ENCODE data around the gene EIPR1. TPM values are rescaled to one million over a fixed set of nuclear protein-coding genes. Genes with fewer than 3 reads are reported as not detected.
"Not testable (repeated sequence)": the region's sequence is repeated elsewhere in the genome, so short reads cannot be mapped to it uniquely, and the experiment has no call there.

The EIPR1 gene
- total RNA-seq, 1 donor from 2014 or later = 27.8 TPM

GRCh38 chr2:3181416-3182010 is 196.1 kb downstream of the EIPR1 start:
- H3K4me2 ChIP-seq (ENCODE audit: low read length) = no peak overlapping the region
- H3K36me3 ChIP-seq (ENCODE audit: insufficient read depth, low read length) = no peaks in the 10 kb centered on the region
- Mint-ChIP-seq H3K27ac (ENCODE audit: unreplicated experiment) (no peak overlapping the region), H3K4me3 (ENCODE audit: unreplicated experiment) (no peak overlapping the region), H3K9me3 (ENCODE audit: unreplicated experiment) (peaks cover 4% of the 10 kb centered on the region), H3K4me1 (ENCODE audit: low read depth, unreplicated experiment) (no peaks in the 10 kb centered on the region), H3K36me3 (ENCODE audit: low read depth, unreplicated experiment) (peaks cover 10% of the 10 kb centered on the region), H3K27me3 (ENCODE audit: low read depth, unreplicated experiment) (no peaks in the 10 kb centered on the region)
- no peak overlapping the region for H3K9ac ChIP-seq (ENCODE audit: low read length)
- FAIRE-seq = no peak
- no peaks in the 10 kb centered on the region for H3K4me1 ChIP-seq (ENCODE audit: insufficient read depth, low read length)
- DNase-seq (ENCODE audit: low read depth) = no peak
- H3K4me3 ChIP-seq (ENCODE audit: insufficient read depth, low read depth, low read length) = no peak overlapping the region
- H3K27me3 ChIP-seq (ENCODE audit: insufficient read depth, low read length) = no peaks in the 10 kb centered on the region
- no peak overlapping the region for H3K27ac ChIP-seq (ENCODE audit: low read depth, low read length)
- TF ChIP-seq EZH2 (IDR thresholded peaks at IDR 0.05; ENCODE audit: insufficient read depth, low read length) (no peak), CTCF (IDR thresholded peaks at IDR 0.05; ENCODE audit: insufficient read depth, low read depth, low read length) (no peak)
- H2AFZ ChIP-seq (ENCODE audit: low read depth, low read length) = no peak overlapping the region
- H3K79me2 ChIP-seq (ENCODE audit: insufficient read depth, low read length) = no peaks in the 10 kb centered on the region
- no peaks in the 10 kb centered on the region for H4K20me1 ChIP-seq (ENCODE audit: insufficient read depth, low read length)
- peaks cover 6% of the 10 kb centered on the region for H3K9me3 ChIP-seq (ENCODE audit: insufficient read depth, low read depth, low read length)

GRCh38 chr2:3180909-3181221 is 196.8 kb downstream of the EIPR1 start:
- DNase-seq (ENCODE audit: low read depth); H3K4me2 ChIP-seq (ENCODE audit: low read length); H3K27me3 Mint-ChIP-seq (ENCODE audit: low read depth, unreplicated experiment); H4K20me1 ChIP-seq (ENCODE audit: insufficient read depth, low read length); H3K27me3 ChIP-seq (ENCODE audit: insufficient read depth, low read length); H3K4me3 ChIP-seq (ENCODE audit: insufficient read depth, low read depth, low read length); FAIRE-seq; H3K36me3 Mint-ChIP-seq (ENCODE audit: low read depth, unreplicated experiment); H3K9ac ChIP-seq (ENCODE audit: low read length); H3K4me3 Mint-ChIP-seq (ENCODE audit: unreplicated experiment); H3K79me2 ChIP-seq (ENCODE audit: insufficient read depth, low read length); H3K27ac ChIP-seq (ENCODE audit: low read depth, low read length); H3K4me1 ChIP-seq (ENCODE audit: insufficient read depth, low read length); H2AFZ ChIP-seq (ENCODE audit: low read depth, low read length); H3K36me3 ChIP-seq (ENCODE audit: insufficient read depth, low read length); H3K9me3 ChIP-seq (ENCODE audit: insufficient read depth, low read depth, low read length); H3K27ac Mint-ChIP-seq (ENCODE audit: unreplicated experiment); H3K4me1 Mint-ChIP-seq (ENCODE audit: low read depth, unreplicated experiment); H3K9me3 Mint-ChIP-seq (ENCODE audit: unreplicated experiment): not testable (repeated sequence)

GRCh38 chr2:3180082-3180908 is 197.3 kb downstream of the EIPR1 start:
- H3K4me3 Mint-ChIP-seq (ENCODE audit: unreplicated experiment) = no peak overlapping the region
- H3K9me3 ChIP-seq (ENCODE audit: insufficient read depth, low read depth, low read length) = peaks cover 6% of the 10 kb centered on the region
- H3K9ac ChIP-seq (ENCODE audit: low read length) = no peak overlapping the region
- H3K4me1 ChIP-seq (ENCODE audit: insufficient read depth, low read length) = no peaks in the 10 kb centered on the region
- FAIRE-seq (peak; percentile 97), DNase-seq (ENCODE audit: low read depth) (no peak)
- no peaks in the 10 kb centered on the region for H3K79me2 ChIP-seq (ENCODE audit: insufficient read depth, low read length)
- H2AFZ ChIP-seq (ENCODE audit: low read depth, low read length) = no peak overlapping the region
- H3K9me3 Mint-ChIP-seq (ENCODE audit: unreplicated experiment) = peaks cover 2% of the 10 kb centered on the region
- no peak overlapping the region for H3K4me2 ChIP-seq (ENCODE audit: low read length)
- no peaks in the 10 kb centered on the region for H3K27me3 ChIP-seq (ENCODE audit: insufficient read depth, low read length)
- no peak overlapping the region for H3K4me3 ChIP-seq (ENCODE audit: insufficient read depth, low read depth, low read length)
- H3K27ac ChIP-seq (ENCODE audit: low read depth, low read length) = no peak overlapping the region
- H3K27me3 Mint-ChIP-seq (ENCODE audit: low read depth, unreplicated experiment) = no peaks in the 10 kb centered on the region
- H4K20me1 ChIP-seq (ENCODE audit: insufficient read depth, low read length) = no peaks in the 10 kb centered on the region
- no peaks in the 10 kb centered on the region for H3K4me1 Mint-ChIP-seq (ENCODE audit: low read depth, unreplicated experiment)
- H3K36me3 ChIP-seq (ENCODE audit: insufficient read depth, low read length) = no peaks in the 10 kb centered on the region
- H3K27ac Mint-ChIP-seq (ENCODE audit: unreplicated experiment) = no peak overlapping the region
- peaks cover 5% of the 10 kb centered on the region for H3K36me3 Mint-ChIP-seq (ENCODE audit: low read depth, unreplicated experiment)
- TF ChIP-seq CTCF (IDR thresholded peaks at IDR 0.05; ENCODE audit: insufficient read depth, low read depth, low read length) = no peak
- TF ChIP-seq EZH2 (IDR thresholded peaks at IDR 0.05; ENCODE audit: insufficient read depth, low read length) = no peak
